ENCODE results near the gene STKLD1. TPM values are rescaled to one million over a fixed set of nuclear protein-coding genes. Genes with fewer than 3 reads are reported as not detected.
A peak's percentile ranks its signal among the peaks of the same experiment; 100 is the strongest.
"Not testable (repeated sequence)": the region's sequence is repeated elsewhere in the genome, so short reads cannot be mapped to it uniquely, and the experiment has no call there.

Gene STKLD1
- total and polyA plus RNA-seq, 4 donors, result 0.40 to 3.1 (median 1.1) TPM

GRCh38 chr9:133448487-133448972 is 72.4 kb downstream of the STKLD1 start:
- TF ChIP-seq, protein P1, sequence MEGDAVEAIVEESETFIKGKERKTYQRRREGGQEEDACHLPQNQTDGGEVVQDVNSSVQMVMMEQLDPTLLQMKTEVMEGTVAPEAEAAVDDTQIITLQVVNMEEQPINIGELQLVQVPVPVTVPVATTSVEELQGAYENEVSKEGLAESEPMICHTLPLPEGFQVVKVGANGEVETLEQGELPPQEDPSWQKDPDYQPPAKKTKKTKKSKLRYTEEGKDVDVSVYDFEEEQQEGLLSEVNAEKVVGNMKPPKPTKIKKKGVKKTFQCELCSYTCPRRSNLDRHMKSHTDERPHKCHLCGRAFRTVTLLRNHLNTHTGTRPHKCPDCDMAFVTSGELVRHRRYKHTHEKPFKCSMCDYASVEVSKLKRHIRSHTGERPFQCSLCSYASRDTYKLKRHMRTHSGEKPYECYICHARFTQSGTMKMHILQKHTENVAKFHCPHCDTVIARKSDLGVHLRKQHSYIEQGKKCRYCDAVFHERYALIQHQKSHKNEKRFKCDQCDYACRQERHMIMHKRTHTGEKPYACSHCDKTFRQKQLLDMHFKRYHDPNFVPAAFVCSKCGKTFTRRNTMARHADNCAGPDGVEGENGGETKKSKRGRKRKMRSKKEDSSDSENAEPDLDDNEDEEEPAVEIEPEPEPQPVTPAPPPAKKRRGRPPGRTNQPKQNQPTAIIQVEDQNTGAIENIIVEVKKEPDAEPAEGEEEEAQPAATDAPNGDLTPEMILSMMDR (IDR thresholded peaks at IDR 0.05; ENCODE audit: control extremely low read depth, extremely low read depth), result no peak

DNA sequence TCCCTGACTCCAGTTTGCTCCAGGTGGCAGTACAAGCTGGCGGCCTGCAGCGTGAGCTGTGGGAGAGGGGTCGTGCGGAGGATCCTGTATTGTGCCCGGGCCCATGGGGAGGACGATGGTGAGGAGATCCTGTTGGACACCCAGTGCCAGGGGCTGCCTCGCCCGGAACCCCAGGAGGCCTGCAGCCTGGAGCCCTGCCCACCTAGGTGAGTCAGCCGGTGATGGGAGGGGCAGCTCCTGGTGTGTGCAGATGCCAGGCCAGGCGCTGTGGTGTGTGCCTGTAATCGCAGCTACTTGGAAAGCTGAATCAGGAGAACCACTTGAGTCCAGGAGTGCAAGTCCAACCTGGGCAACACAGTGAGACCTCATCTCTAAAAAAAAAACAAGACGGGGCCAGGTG is 73.6 kb downstream of the STKLD1 start:
- Histone ChIP-seq H3K27me3 (ENCODE audit: control insufficient read depth in 3 of 3, insufficient read depth in 3 of 3, low read length in 2 of 3) (no peaks in the 10 kb centered on the region), H3K4me1 (ENCODE audit: control insufficient read depth in 5 of 5, insufficient read depth in 5 of 5, low read length in 5 of 5) (peaks cover 0 to 11% (median 0%) of the 10 kb centered on the region in 5 donors), H3K27ac (ENCODE audit: low read depth in 1 of 2, low read length in 1 of 2) (no peak overlapping the region), H3K9ac (ENCODE audit: insufficient read depth in 1 of 2, low read length in 2 of 2) (no peak overlapping the region), H3K36me3 (ENCODE audit: control insufficient read depth in 4 of 4, insufficient read depth in 4 of 4, low read length in 4 of 4) (no peaks in the 10 kb centered on the region), H3K4me3 (no peak overlapping the region), H3K9me3 (ENCODE audit: control insufficient read depth in 4 of 4, insufficient read depth in 3 of 4, low read length in 3 of 4) (no peaks in the 10 kb centered on the region)
- ATAC-seq (ENCODE audit: insufficient read depth, low FRiP score) (no peak), DNase-seq (no peak)
- 80 to 93% methylated on average over 12 of the region's 12 CpGs for WGBS, 2 donors
- TF ChIP-seq, protein P1 (IDR thresholded peaks at IDR 0.05; ENCODE audit: control extremely low read depth, extremely low read depth), result no peak

More at GRCh38 chr9:133448487-133448972, 72.4 kb downstream of the STKLD1 start:
- no peak for DNase-seq
- Histone ChIP-seq H3K27me3 (ENCODE audit: control insufficient read depth in 3 of 3, insufficient read depth in 3 of 3, low read length in 2 of 3) (no peaks in the 10 kb centered on the region), H3K36me3 (ENCODE audit: control insufficient read depth in 4 of 4, insufficient read depth in 4 of 4, low read length in 4 of 4) (no peaks in the 10 kb centered on the region), H3K9ac (ENCODE audit: insufficient read depth in 1 of 2, low read length in 2 of 2) (no peak overlapping the region), H3K9me3 (ENCODE audit: control insufficient read depth in 4 of 4, insufficient read depth in 3 of 4, low read length in 3 of 4) (no peaks in the 10 kb centered on the region), H3K27ac (ENCODE audit: low read depth in 1 of 2, low read length in 1 of 2) (no peak overlapping the region), H3K4me3 (no peak overlapping the region), H3K4me1 (ENCODE audit: control insufficient read depth in 5 of 5, insufficient read depth in 5 of 5, low read length in 5 of 5) (peaks cover 0 to 2% (median 0%) of the 10 kb centered on the region in 5 donors)
- no peak for ATAC-seq (ENCODE audit: insufficient read depth, low FRiP score)
- 79 to 88% methylated on average over 13 of the region's 13 CpGs for WGBS, 2 donors

DNA sequence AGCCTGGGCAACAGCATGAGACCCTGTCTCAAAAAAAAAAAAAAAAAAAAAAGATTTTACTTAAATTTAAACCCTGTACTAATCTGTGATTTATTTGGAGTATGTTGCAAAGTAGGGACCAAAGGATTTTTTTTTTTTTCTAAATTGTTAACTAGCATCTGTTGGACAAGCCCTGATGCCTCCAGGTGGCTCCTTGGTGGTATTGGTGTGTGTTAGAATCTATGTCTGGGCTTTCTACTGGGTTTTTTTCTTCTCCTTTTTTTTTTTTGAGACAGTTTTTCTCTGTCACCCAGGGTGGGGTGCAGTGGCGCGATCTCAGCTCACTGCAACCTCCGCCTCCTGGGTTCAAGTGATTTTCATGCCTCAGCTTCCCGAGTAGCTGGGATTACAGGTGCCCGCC is 75.7 kb downstream of the STKLD1 start:
- not testable (repeated sequence) for H3K4me3 ChIP-seq; H3K9me3 ChIP-seq (ENCODE audit: control insufficient read depth in 4 of 4, insufficient read depth in 3 of 4, low read length in 3 of 4); DNase-seq; ATAC-seq (ENCODE audit: insufficient read depth, low FRiP score); H3K36me3 ChIP-seq (ENCODE audit: control insufficient read depth in 4 of 4, insufficient read depth in 4 of 4, low read length in 4 of 4); H3K27ac ChIP-seq (ENCODE audit: low read depth in 1 of 2, low read length in 1 of 2); H3K27me3 ChIP-seq (ENCODE audit: control insufficient read depth in 3 of 3, insufficient read depth in 3 of 3, low read length in 2 of 3); H3K9ac ChIP-seq (ENCODE audit: insufficient read depth in 1 of 2, low read length in 2 of 2)
- H3K4me1 ChIP-seq (ENCODE audit: control insufficient read depth in 5 of 5, insufficient read depth in 5 of 5, low read length in 5 of 5), result peaks cover 0 to 11% (median 0%) of the 10 kb centered on the region in 5 donors
- WGBS, 2 donors, result 93 to 97% methylated on average over 5 of the region's 5 CpGs

GRCh38 chr9:133452562-133452961 is 76.4 kb downstream of the STKLD1 start:
- Histone ChIP-seq H3K9me3 (ENCODE audit: control insufficient read depth in 4 of 4, insufficient read depth in 3 of 4, low read length in 3 of 4) (no peaks in the 10 kb centered on the region), H3K4me3 (no peak overlapping the region), H3K4me1 (ENCODE audit: control insufficient read depth in 5 of 5, insufficient read depth in 5 of 5, low read length in 5 of 5) (peaks cover 0 to 11% (median 0%) of the 10 kb centered on the region in 5 donors), H3K9ac (ENCODE audit: insufficient read depth in 1 of 2, low read length in 2 of 2) (peak overlapping the region in 1 of 2 donors; percentile 11), H3K27ac (ENCODE audit: low read depth in 1 of 2, low read length in 1 of 2) (no peak overlapping the region), H3K36me3 (ENCODE audit: control insufficient read depth in 4 of 4, insufficient read depth in 4 of 4, low read length in 4 of 4) (no peaks in the 10 kb centered on the region), H3K27me3 (ENCODE audit: control insufficient read depth in 3 of 3, insufficient read depth in 3 of 3, low read length in 2 of 3) (no peaks in the 10 kb centered on the region)
- WGBS, 2 donors, result 90 to 93% methylated on average over 7 of the region's 7 CpGs
- ATAC-seq (ENCODE audit: insufficient read depth, low FRiP score) (no peak), DNase-seq (no peak)
- TF ChIP-seq, protein P1 (IDR thresholded peaks at IDR 0.05; ENCODE audit: control extremely low read depth, extremely low read depth), result no peak

Data from lung (tissue), 12 donors.